Measurements from ENCODE around the gene FANCC.

GRCh38 chr9:95327239-95327865 is 9.8 kb upstream of the FANCC start:
- no peak for TF ChIP-seq POLR2A (IDR thresholded peaks at IDR 0.05)
- no peak for TF ChIP-seq CTCF (IDR thresholded peaks at IDR 0.05)
- no peak for TF ChIP-seq POLR2AphosphoS5 (IDR thresholded peaks at IDR 0.05)
